OCI-LY3 (cell line): ENCODE measurements around the gene GPATCH1.

ENCODE experiments used
- H2AFZ ChIP-seq: fragments of 200-600, 300-600 bp; shearing (Covaris generic); 2 replicates; pipeline ENCODE4 v1.6.0; 2014; ENCODE audit warnings: antibody characterized with exemption, low read depth, low read length
- H3K27ac ChIP-seq: fragments of 200-600, 300-600 bp; sonication (generic); 2 replicates; pipeline ENCODE4 v1.5.1; 2014; ENCODE audit warnings: mild to moderate bottlenecking, low read length, moderate library complexity, mixed read lengths
- H3K27me3 ChIP-seq: fragments of 200-600, 300-600 bp; sonication (generic); 2 replicates; pipeline ENCODE4 v1.6.1; 2014; ENCODE audit warnings: low read depth, low read length, mixed read lengths
- H3K36me3 ChIP-seq: fragments of 200-600, 300-600 bp; sonication (generic); replicated peaks from 2 replicates; pipeline ENCODE3; 2014; ENCODE audit warnings: low read depth, low read length, mixed read lengths
- H3K4me1 ChIP-seq: fragments of 300-600, 200-600 bp; sonication (generic); 2 replicates; pipeline ENCODE4 v1.6.1; 2014; ENCODE audit warnings: low read length, mixed read lengths
- H3K4me2 ChIP-seq: fragments of 200-600, 300-600 bp; sonication (generic); 2 replicates; pipeline ENCODE4 v1.6.1; 2014; ENCODE audit warnings: low read length, mixed read lengths
- H3K4me3 ChIP-seq: fragments of 300-600, 200-600 bp; sonication (generic); 2 replicates; pipeline ENCODE4 v1.5.1; 2014; ENCODE audit warnings: antibody characterized with exemption, mild to moderate bottlenecking, low read length, moderate library complexity
- H3K79me2 ChIP-seq: fragments of 300-600, 200-600 bp; shearing (Covaris generic); 2 replicates; pipeline ENCODE4 v1.6.1; 2014; ENCODE audit warnings: mild to moderate bottlenecking, low read length, mixed read lengths
- H3K9ac ChIP-seq: fragments of 300-600, 200-600 bp; shearing (Covaris generic); 2 replicates; pipeline ENCODE4 v1.6.0; 2014; ENCODE audit warnings: mild to moderate bottlenecking, low read length, moderate library complexity
- H3K9me3 ChIP-seq: fragments of 200-600, 300-600 bp; shearing (Covaris generic); 2 replicates; pipeline ENCODE4 v1.6.1; 2014; ENCODE audit warnings: low read length, mixed read lengths; ENCODE audit not compliant: insufficient read depth
- H4K20me1 ChIP-seq: fragments of 200-600, 300-600 bp; sonication (generic); 2 replicates; pipeline ENCODE4 v1.6.1; 2016; ENCODE audit warnings: low read length, mixed read lengths; ENCODE audit not compliant: insufficient read depth
- CTCF ChIP-seq: fragments of 200-600, 300-600 bp; sonication (generic); IDR thresholded peaks from 2 replicates; pipeline ENCODE4 v1.5.1; 2014; ENCODE audit warnings: antibody characterized with exemption, low read length, low read depth
- EZH2phosphoT487 ChIP-seq: fragments of 200-600 bp; shearing (Covaris generic); IDR thresholded peaks from 2 replicates; pipeline ENCODE4 v1.6.1; 2018; ENCODE audit warnings: antibody characterized with exemption, mixed run types, low read depth

Gene GPATCH1

GRCh38 chr19:33098055-33098534 lies 17.1 kb downstream of the GPATCH1 start:
- H3K27me3 ChIP-seq = no peaks in the 10 kb centered on the region
- TF ChIP-seq CTCF (no peak), EZH2phosphoT487 (no peak)
- no peaks in the 10 kb centered on the region for H3K4me1 ChIP-seq
- H3K4me3 ChIP-seq = no peak overlapping the region
- H3K9me3 ChIP-seq = no peaks in the 10 kb centered on the region
- H3K4me2 ChIP-seq = no peak overlapping the region
- H3K27ac ChIP-seq = no peak overlapping the region
- no peak overlapping the region for H2AFZ ChIP-seq
- H4K20me1 ChIP-seq = no peaks in the 10 kb centered on the region
- no peak overlapping the region for H3K9ac ChIP-seq
- no peaks in the 10 kb centered on the region for H3K79me2 ChIP-seq
- H3K36me3 ChIP-seq = peaks cover 32% of the 10 kb centered on the region

DNA sequence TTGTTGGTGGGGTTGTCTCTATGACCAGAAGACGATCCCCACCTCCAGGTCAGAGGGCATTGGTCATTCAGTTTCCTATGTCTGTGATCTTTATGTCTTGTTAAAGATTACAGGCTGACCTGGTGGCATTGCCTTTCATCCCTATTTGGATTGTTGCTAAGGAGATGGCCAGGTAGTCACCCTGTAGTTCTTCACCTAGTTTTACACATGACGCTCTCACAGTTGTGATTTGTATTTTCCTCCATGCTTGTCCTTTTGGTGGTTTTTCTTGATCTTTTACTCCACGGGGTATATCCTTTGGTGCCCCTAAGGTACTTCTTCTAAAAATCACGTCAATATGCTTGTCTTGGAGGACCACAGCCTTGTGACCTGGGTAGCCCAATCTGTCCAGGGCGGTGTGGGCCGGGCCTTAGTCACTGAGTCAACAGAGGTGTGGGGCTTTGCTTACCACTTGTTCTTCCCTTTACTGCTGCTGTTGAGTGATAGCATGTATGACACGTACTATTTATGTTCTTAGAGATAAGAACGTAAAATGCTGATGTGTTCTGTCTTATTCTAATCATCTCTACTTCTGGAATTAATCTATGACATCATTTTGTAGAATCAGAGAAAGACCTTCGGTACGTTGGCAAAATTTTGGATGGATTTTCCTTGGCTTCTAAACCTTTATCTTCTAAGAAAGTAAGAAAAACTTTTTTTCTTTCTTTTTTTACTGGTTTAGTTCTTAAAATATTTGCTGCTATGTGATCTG lies 20.1 kb downstream of the GPATCH1 start:
- no peaks in the 10 kb centered on the region for H3K27me3 ChIP-seq
- H3K9me3 ChIP-seq = no peaks in the 10 kb centered on the region
- no peaks in the 10 kb centered on the region for H3K4me1 ChIP-seq
- no peak overlapping the region for H3K27ac ChIP-seq
- no peaks in the 10 kb centered on the region for H3K79me2 ChIP-seq
- H3K9ac ChIP-seq = no peak overlapping the region
- H3K36me3 ChIP-seq = peaks cover 17% of the 10 kb centered on the region
- no peak overlapping the region for H2AFZ ChIP-seq
- TF ChIP-seq EZH2phosphoT487 = no peak
- no peak for TF ChIP-seq CTCF
- H3K4me2 ChIP-seq = no peak overlapping the region
- H4K20me1 ChIP-seq = no peaks in the 10 kb centered on the region
- H3K4me3 ChIP-seq = no peak overlapping the region

GRCh38 chr19:33102893-33103292 lies 21.9 kb downstream of the GPATCH1 start:
- TF ChIP-seq EZH2phosphoT487 = no peak
- no peak for TF ChIP-seq CTCF
- Histone ChIP-seq H3K36me3 (peaks cover 15% of the 10 kb centered on the region), H3K4me3 (no peak overlapping the region), H3K9ac (no peak overlapping the region), H3K4me2 (no peak overlapping the region), H3K4me1 (no peaks in the 10 kb centered on the region), H4K20me1 (no peaks in the 10 kb centered on the region), H3K27me3 (no peaks in the 10 kb centered on the region), H2AFZ (no peak overlapping the region), H3K79me2 (no peaks in the 10 kb centered on the region), H3K9me3 (no peaks in the 10 kb centered on the region), H3K27ac (no peak overlapping the region)

DNA sequence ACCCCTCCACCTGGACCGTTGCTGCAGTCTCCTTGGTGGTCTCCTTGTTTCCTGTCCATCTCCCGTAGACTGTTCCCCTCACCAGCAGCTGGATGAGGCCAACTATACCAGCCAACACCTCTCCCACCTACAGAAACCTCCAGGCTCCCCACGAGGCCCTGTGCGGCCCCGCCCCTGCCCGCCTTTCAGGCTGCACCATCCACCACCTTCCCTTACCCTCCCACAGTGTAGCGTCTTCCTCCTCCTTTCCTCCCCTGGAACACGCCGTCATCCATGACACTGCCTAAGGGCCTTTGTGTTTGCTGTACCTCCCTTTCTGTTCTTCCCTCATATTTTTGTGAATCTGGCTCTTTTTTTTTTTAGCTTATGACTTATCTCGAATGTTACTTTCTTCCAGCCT lies 27.2 kb downstream of the GPATCH1 start:
- no peaks in the 10 kb centered on the region for H3K4me1 ChIP-seq
- no peak for TF ChIP-seq EZH2phosphoT487
- TF ChIP-seq CTCF = no peak
- H3K79me2 ChIP-seq = no peaks in the 10 kb centered on the region
- H4K20me1 ChIP-seq = no peaks in the 10 kb centered on the region
- H2AFZ ChIP-seq = no peak overlapping the region
- H3K4me2 ChIP-seq = no peak overlapping the region
- H3K9ac ChIP-seq = no peak overlapping the region
- no peak overlapping the region for H3K27ac ChIP-seq
- H3K9me3 ChIP-seq = no peaks in the 10 kb centered on the region
- no peak overlapping the region for H3K4me3 ChIP-seq
- H3K27me3 ChIP-seq = no peaks in the 10 kb centered on the region
- H3K36me3 ChIP-seq = peaks cover 21% of the 10 kb centered on the region
